IMR-90 (cell line): ENCODE results near the gene TMED8. TPM values are rescaled to one million over a fixed set of nuclear protein-coding genes. Genes with fewer than 3 reads are reported as not detected.

Experiments used
- ATAC-seq: fragments of 200-7000 bp; cut with Tn5 transposase; 2 replicates; pipeline ENCODE4 v1.9.1; 2020; ENCODE audit warnings: low read depth, mild to moderate bottlenecking, moderate library complexity
- BruUV-seq: library from RNA; stranded (reverse); fragments of 400-500 nt; replicated peaks from 2 replicates; lab custom pipeline; 2021; lab: Mats Ljungman, UMichigan
- CTCF ChIA-PET: fragments of 300-600 bp; formaldehyde crosslinking; extraction: SDS; loops from one replicate; lab custom pipeline; 2021; ENCODE audit warnings: antibody characterized with exemption; lab: Yijun Ruan, JAX
- POLR2A ChIA-PET: fragments of 300-600 bp; sonication (Branson Sonifier 250); formaldehyde crosslinking; loops from one replicate; lab custom pipeline; 2022; ENCODE audit warnings: antibody characterized with exemption; ENCODE audit not compliant: unreplicated experiment; lab: Charles Lee
- DNase-seq: peaks from one replicate; pipeline ENCODE4 v3.0.0; 2013
- H2AFZ ChIP-seq: replicated peaks from 2 replicates; pipeline ENCODE3; 2013; ENCODE audit warnings: low read length, mild to moderate bottlenecking; ENCODE audit not compliant: poor library complexity
- H2AK5ac ChIP-seq: 2 replicates; pipeline ENCODE4 v1.6.1; 2013; ENCODE audit warnings: low read depth, low read length, inconsistent platforms
- H2AK9ac ChIP-seq: replicated peaks from 2 replicates; pipeline ENCODE3; 2013; ENCODE audit warnings: mild to moderate bottlenecking, low read depth, low read length, moderate library complexity; ENCODE audit not compliant: poor library complexity
- H2BK120ac ChIP-seq: 2 replicates; pipeline ENCODE4 v1.6.1; 2013; ENCODE audit warnings: low read depth, low read length, inconsistent platforms
- H2BK15ac ChIP-seq: 3 replicates; pipeline ENCODE4 v1.6.1; 2013; ENCODE audit warnings: low read depth, low read length, inconsistent platforms
- H2BK20ac ChIP-seq: 2 replicates; pipeline ENCODE4 v1.6.1; 2013; ENCODE audit warnings: low read depth, mild to moderate bottlenecking, inconsistent platforms, low read length, moderate library complexity
- H2BK5ac ChIP-seq: 2 replicates; pipeline ENCODE4 v1.6.1; 2013; ENCODE audit warnings: mild to moderate bottlenecking, low read depth, low read length, inconsistent platforms; ENCODE audit not compliant: poor library complexity, severe bottlenecking
- H3K14ac ChIP-seq: replicated peaks from 2 replicates; pipeline ENCODE4 v1.6.1; 2013; ENCODE audit warnings: low read depth, low read length, inconsistent platforms
- H3K18ac ChIP-seq: 2 replicates; pipeline ENCODE4 v1.6.1; 2013; ENCODE audit warnings: low read depth, low read length, control low read depth
- H3K23ac ChIP-seq: 2 replicates; pipeline ENCODE4 v1.6.1; 2013; ENCODE audit warnings: low read depth, low read length, inconsistent platforms
- H3K27ac ChIP-seq: 2 replicates; pipeline ENCODE4 v1.5.1; 2013; ENCODE audit warnings: mild to moderate bottlenecking, control low read depth, low read length; ENCODE audit not compliant: insufficient read depth
- H3K27me3 ChIP-seq: 2 replicates; pipeline ENCODE4 v1.6.1; 2013; ENCODE audit warnings: low read length; ENCODE audit not compliant: control insufficient read depth, insufficient read depth
- H3K36me3 ChIP-seq: 2 replicates; pipeline ENCODE4 v1.6.1; 2013; ENCODE audit warnings: low read length, mixed read lengths; ENCODE audit not compliant: control insufficient read depth, insufficient read depth
- H3K4ac ChIP-seq: 2 replicates; pipeline ENCODE4 v1.6.1; 2013; ENCODE audit warnings: low read depth, low read length, inconsistent platforms
- H3K4me1 ChIP-seq: 2 replicates; pipeline ENCODE4 v1.6.1; 2013; ENCODE audit warnings: low read length, mixed read lengths; ENCODE audit not compliant: control insufficient read depth, insufficient read depth
- H3K4me2 ChIP-seq: 2 replicates; pipeline ENCODE4 v1.6.1; 2013; ENCODE audit warnings: low read depth, mild to moderate bottlenecking, control low read depth, low read length, moderate library complexity
- H3K4me3 ChIP-seq: 2 replicates; pipeline ENCODE4 v1.5.1; 2013; ENCODE audit warnings: low read depth, mild to moderate bottlenecking, control low read depth, low read length, moderate library complexity; ENCODE audit not compliant: insufficient read depth
- H3K56ac ChIP-seq: 2 replicates; pipeline ENCODE4 v1.6.1; 2013; ENCODE audit warnings: low read length, inconsistent platforms; ENCODE audit not compliant: insufficient read depth; ENCODE audit errors: extremely low read depth
- H3K79me1 ChIP-seq, 2 experiments: 2 replicates each; pipeline ENCODE4 v1.6.1; 2013; ENCODE audit warnings: low read length in 2 of 2, inconsistent platforms in 1 of 2, low read depth in 1 of 2
- H3K9ac ChIP-seq: 2 replicates; pipeline ENCODE4 v1.6.1; 2013; ENCODE audit warnings: low read depth, low read length, control low read depth
- H3K9me1 ChIP-seq: 2 replicates; pipeline ENCODE4 v1.6.1; 2013; ENCODE audit warnings: low read length, inconsistent platforms; ENCODE audit not compliant: insufficient read depth
- H3K9me3 ChIP-seq: 2 replicates; pipeline ENCODE4 v1.6.1; 2013; ENCODE audit warnings: low read length; ENCODE audit not compliant: control insufficient read depth, insufficient read depth
- H4K20me1 ChIP-seq: 2 replicates; pipeline ENCODE4 v1.6.1; 2013; ENCODE audit warnings: low read length, inconsistent platforms; ENCODE audit not compliant: insufficient read depth
- H4K5ac ChIP-seq: 2 replicates; pipeline ENCODE4 v1.6.1; 2013; ENCODE audit warnings: mild to moderate bottlenecking, low read depth, low read length, control low read depth
- H4K8ac ChIP-seq, 2 experiments: 2 replicates each; pipeline ENCODE4 v1.6.1; 2013; ENCODE audit warnings: low read depth in 2 of 2, low read length in 2 of 2, control low read depth in 1 of 2, inconsistent platforms in 1 of 2
- H4K91ac ChIP-seq: 2 replicates; pipeline ENCODE4 v1.6.1; 2013; ENCODE audit warnings: low read depth, low read length, inconsistent platforms; ENCODE audit not compliant: insufficient read depth
- BHLHE40 ChIP-seq: fragments of 150-350 bp; IDR thresholded peaks from 2 replicates; pipeline ENCODE4 v1.6.1; 2016; ENCODE audit warnings: mild to moderate bottlenecking, low read depth, low read length
- CEBPB ChIP-seq: IDR thresholded peaks from 2 replicates; pipeline ENCODE4 v1.6.1; 2012; ENCODE audit warnings: low read depth, low read length, improper control_type of control experiment
- CHD1 ChIP-seq: IDR thresholded peaks from 2 replicates; pipeline ENCODE4 v1.6.1; 2012; ENCODE audit warnings: low read depth, low read length, improper control_type of control experiment
- CTCF ChIP-seq: conservative IDR thresholded peaks from 2 replicates; pipeline ENCODE4 v1.5.1; 2012; ENCODE audit warnings: mild to moderate bottlenecking, low read depth, low read length, improper control_type of control experiment
- MXI1 ChIP-seq: IDR thresholded peaks from 2 replicates; pipeline ENCODE4 v1.6.1; 2012; ENCODE audit warnings: low read depth, mild to moderate bottlenecking, low read length, moderate library complexity, borderline replicate concordance
- NFE2L2 ChIP-seq: fragments of 150-350 bp; IDR thresholded peaks from 2 replicates; pipeline ENCODE4 v1.6.1; 2016; ENCODE audit warnings: low read depth, mild to moderate bottlenecking, low read length
- SMC3 ChIP-seq: fragments of 150-350 bp; IDR thresholded peaks from 2 replicates; pipeline ENCODE4 v1.6.1; 2016; ENCODE audit warnings: low read depth, mild to moderate bottlenecking, antibody characterized with exemption, low read length, moderate library complexity
- USF2 ChIP-seq: fragments of 150-350 bp; IDR thresholded peaks from 2 replicates; pipeline ENCODE4 v1.6.1; 2017; ENCODE audit warnings: mild to moderate bottlenecking, antibody characterized with exemption, low read length, low read depth
- WGBS, 2 experiments: methylation state at CpG; one replicate each; pipeline versions ENCODE4 v1.1.5 to v1.1.7; 2013; ENCODE audit warnings: missing lambda C conversion rate in 2 of 2; ENCODE audit not compliant: insufficient read length in 1 of 2; ENCODE audit errors: extremely low coverage in 2 of 2; 5-methylcytosine and 5-hydroxymethylcytosine counted together
- dilution Hi-C: fragments of 300-500 bp; cut with HindIII; formaldehyde crosslinking; loops from one replicate; pipeline ENCODE4 v1.14.3; 2018; ENCODE audit warnings: low sequenced_read_pairs; ENCODE audit not compliant: unreplicated experiment
- in situ Hi-C: fragments of 300-500 bp; cut with MboI; formaldehyde crosslinking; loops from 3 replicates; pipeline ENCODE4 v1.14.3; 2019; ENCODE audit warnings: low sequenced_read_pairs, inconsistent platforms, mixed read lengths
- intact Hi-C: fragments of 100-400 bp; cut with micrococcal nuclease; formaldehyde crosslinking; loops from 2 replicates; pipeline ENCODE4 v1.10.0; 2022
- polyA plus RNA-seq, 3 experiments: library from polyadenylated mRNA; depleted of rRNA; stranded (reverse); fragments of >200 nt; gene quantifications; 2 replicates each; pipeline ENCODE4 v1.2.3, GENCODE V29; 2012; ENCODE audit warnings: low replicate concordance in 1 of 3
- total RNA-seq: library from RNA; depleted of rRNA; stranded (reverse); fragments of >200 nt; gene quantifications from 2 replicates; pipeline ENCODE4 v1.2.3, GENCODE V29; 2012

The TMED8 gene
- total and polyA plus RNA-seq, 2 of the 4 experiments (the other 2 are of a cell fraction): 2.2 to 5.0 TPM

GRCh38 chr14:77290705-77291104 is 86.2 kb downstream of the TMED8 start:
- no TSS peak for BruUV-seq
- Histone ChIP-seq H3K79me1 (no peaks in the 10 kb centered on the region; a peak in 1 of 4 replicates), H3K9me1 (peaks cover 3% of the 10 kb centered on the region; the same call in 1 of the 2 replicates), H4K20me1 (no peaks in the 10 kb centered on the region), H3K27ac (no peak overlapping the region), H3K4me3 (no peak overlapping the region), H4K5ac (no peak overlapping the region), H3K4ac (no peak overlapping the region), H3K9me3 (no peaks in the 10 kb centered on the region), H3K9ac (no peak overlapping the region), H2AFZ (no peak overlapping the region), H3K56ac (no peak overlapping the region), H2BK5ac (no peak overlapping the region), H3K27me3 (no peaks in the 10 kb centered on the region), H2BK15ac (no peak overlapping the region), H3K23ac (no peak overlapping the region), H4K8ac (no peak overlapping the region), H2BK120ac (no peak overlapping the region), H3K4me2 (no peak overlapping the region), H3K18ac (no peak overlapping the region), H3K4me1 (no peaks in the 10 kb centered on the region; the same call in 1 of the 2 replicates), H3K36me3 (peaks cover 7% of the 10 kb centered on the region), H2AK5ac (no peak overlapping the region), H2BK20ac (no peak overlapping the region), H3K14ac (no peak overlapping the region), H2AK9ac (no peak overlapping the region), H4K91ac (no peak overlapping the region)
- in situ Hi-C loops (loop anchor here (10.0 kb wide), 1 partner anchor 254 kb away; no protein-coding TSS in a partner anchor), intact Hi-C loops (no loop called here), dilution Hi-C loops (no loop called here)
- ChIA-PET POLR2A (no interaction called here), CTCF (interaction anchor here (1.4 kb wide), 1 partner anchor 25 kb away, joined by 4 read pairs; no protein-coding TSS in a partner anchor)
- DNase-seq (peak; percentile 75), ATAC-seq (peak; percentile 77)
- WGBS, 2 experiments: 100% methylated on average over 1 of the region's 4 CpGs; no CpG with 5 or more reads in 1 of the 2 experiments
- TF ChIP-seq CHD1 (no peak), CEBPB (no peak), NFE2L2 (no peak), SMC3 (no peak), CTCF (peak; percentile 12; the same call in 1 of the 2 replicates), USF2 (no peak), MXI1 (no peak), BHLHE40 (no peak; the same call in 1 of the 2 replicates)
